PC-3 (cell line): ENCODE measurements around the gene ATP2B2. TPM values are rescaled to one million over a fixed set of nuclear protein-coding genes. Genes with fewer than 3 reads are reported as not detected.

Source experiments
- ATAC-seq: fragments of 200-7000 bp; cut with Tn5 transposase; 2 replicates; pipeline ENCODE4 v1.9.1; 2020; ENCODE audit warnings: mild to moderate bottlenecking, moderate library complexity
- BruUV-seq: library from RNA; stranded (reverse); fragments of 400-500 nt; replicated peaks from 2 replicates; lab custom pipeline; 2021; lab: Mats Ljungman, UMichigan
- CTCF ChIA-PET: fragments of 300-600 bp; sonication (Branson Sonifier 250); formaldehyde crosslinking; loops from one replicate; lab custom pipeline; 2022; ENCODE audit warnings: antibody characterized with exemption; lab: Charles Lee
- POLR2A ChIA-PET: fragments of 300-600 bp; sonication (Branson Sonifier 250); formaldehyde crosslinking; loops from one replicate; lab custom pipeline; 2022; ENCODE audit warnings: antibody characterized with exemption; ENCODE audit not compliant: unreplicated experiment; lab: Charles Lee
- DNase-seq: peaks from one replicate; pipeline ENCODE4 v3.0.0-alpha.2; 2015
- H2AFZ ChIP-seq: fragments of 300-600 bp; sonication (generic); 2 replicates; pipeline ENCODE4 v1.6.0; 2016; ENCODE audit warnings: antibody characterized with exemption, low read length
- H3F3A ChIP-seq: fragments of 300-600 bp; sonication (generic); one replicate; pipeline ENCODE4 v1.6.0; 2017; ENCODE audit warnings: antibody characterized with exemption, low read length, control low read depth, mild to moderate bottlenecking; ENCODE audit not compliant: unreplicated experiment
- H3K27ac ChIP-seq: fragments of 300-600 bp; sonication (generic); 2 replicates; pipeline ENCODE4 v1.5.1; 2016; ENCODE audit warnings: mild to moderate bottlenecking, low read length
- H3K27me3 ChIP-seq: fragments of 300-600 bp; sonication (generic); 2 replicates; pipeline ENCODE4 v1.6.1; 2016; ENCODE audit warnings: low read length, mixed read lengths
- H3K36me3 ChIP-seq: fragments of 300-600 bp; sonication (generic); 2 replicates; pipeline ENCODE4 v1.6.1; 2016; ENCODE audit warnings: low read depth, mixed run types, low read length, mixed read lengths
- H3K4me1 ChIP-seq: fragments of 300-600 bp; sonication (generic); 2 replicates; pipeline ENCODE4 v1.5.1; 2016; ENCODE audit warnings: low read length; ENCODE audit not compliant: insufficient read depth
- H3K4me2 ChIP-seq: fragments of 300-600 bp; sonication (generic); 2 replicates; pipeline ENCODE4 v1.6.0; 2016; ENCODE audit warnings: low read length
- H3K4me3 ChIP-seq: fragments of 300-600 bp; sonication (generic); 2 replicates; pipeline ENCODE4 v1.5.1; 2016; ENCODE audit warnings: mild to moderate bottlenecking, low read length, mixed read lengths
- H3K79me2 ChIP-seq: fragments of 300-600 bp; sonication (generic); 2 replicates; pipeline ENCODE4 v1.6.1; 2017; ENCODE audit warnings: low read length, mixed read lengths
- H3K9ac ChIP-seq: fragments of 300-600 bp; sonication (generic); 2 replicates; pipeline ENCODE4 v1.6.0; 2016; ENCODE audit warnings: mild to moderate bottlenecking, low read length
- H3K9me2 ChIP-seq: fragments of 300-600 bp; sonication (generic); replicated peaks from 2 replicates; pipeline ENCODE4 v1.6.1; 2016; ENCODE audit warnings: mixed run types, low read length, mixed read lengths
- H3K9me3 ChIP-seq: fragments of 300-600 bp; sonication (generic); 2 replicates; pipeline ENCODE4 v1.6.1; 2016; ENCODE audit warnings: low read length, mixed read lengths
- H4K20me1 ChIP-seq: fragments of 300-600 bp; sonication (generic); 2 replicates; pipeline ENCODE4 v1.6.1; 2016; ENCODE audit warnings: low read length, mixed read lengths
- CTCF ChIP-seq: fragments of 300-600 bp; sonication (generic); conservative IDR thresholded peaks from 2 replicates; pipeline ENCODE4 v1.5.1; 2017; ENCODE audit warnings: antibody characterized with exemption, low read depth, mild to moderate bottlenecking, low read length
- EZH2 ChIP-seq: fragments of 300-600 bp; sonication (generic); IDR thresholded peaks from one replicate; pipeline ENCODE4 v1.6.1; 2017; ENCODE audit warnings: antibody characterized with exemption, mild to moderate bottlenecking, low read length; ENCODE audit not compliant: unreplicated experiment
- EZH2phosphoT487 ChIP-seq: fragments of 300-600 bp; sonication (generic); IDR thresholded peaks from 2 replicates; pipeline ENCODE4 v1.6.1; 2018; ENCODE audit warnings: mild to moderate bottlenecking, antibody characterized with exemption, low read length, borderline replicate concordance
- intact Hi-C: fragments of 100-400 bp; cut with micrococcal nuclease; formaldehyde crosslinking; loops from 2 replicates; pipeline ENCODE4 v1.9.0; 2023
- total RNA-seq: library from RNA; depleted of rRNA; stranded (reverse); fragments of >200 nt; gene quantifications from 2 replicates; pipeline ENCODE4 v1.2.3, GENCODE V29; 2014

The ATP2B2 gene
- total RNA-seq, 1 experiment from 2014 or later, result not detected

- H3K9me3 ChIP-seq, result no peaks in the 10 kb centered on the region
- H3K79me2 ChIP-seq, result no peaks in the 10 kb centered on the region
- H3K9ac ChIP-seq, result no peak overlapping the region
- no peak overlapping the region for H3K4me2 ChIP-seq
- no peak overlapping the region for H2AFZ ChIP-seq
- H3K4me3 ChIP-seq, result no peak overlapping the region
- no peak overlapping the region for H3K27ac ChIP-seq
- H3K36me3 ChIP-seq, result no peaks in the 10 kb centered on the region
- H3K27me3 ChIP-seq, result no peaks in the 10 kb centered on the region
- no peaks in the 10 kb centered on the region for H4K20me1 ChIP-seq
- H3K4me1 ChIP-seq, result no peaks in the 10 kb centered on the region
- no peaks in the 10 kb centered on the region for H3K9me2 ChIP-seq
- no peak for DNase-seq
- no peaks in the 10 kb centered on the region for H3F3A ChIP-seq
- CTCF ChIA-PET, result no interaction called here
- TF ChIP-seq CTCF, result no peak
- TF ChIP-seq EZH2phosphoT487, result no peak
- no peak for TF ChIP-seq EZH2
- ATAC-seq, result no peak
- POLR2A ChIA-PET, result no interaction called here
- BruUV-seq, result no TSS peak
- intact Hi-C loops, result no loop called here
Measured at GRCh38 chr3:10435850-10436249, 69.5 kb downstream of the ATP2B2 start.

DNA sequence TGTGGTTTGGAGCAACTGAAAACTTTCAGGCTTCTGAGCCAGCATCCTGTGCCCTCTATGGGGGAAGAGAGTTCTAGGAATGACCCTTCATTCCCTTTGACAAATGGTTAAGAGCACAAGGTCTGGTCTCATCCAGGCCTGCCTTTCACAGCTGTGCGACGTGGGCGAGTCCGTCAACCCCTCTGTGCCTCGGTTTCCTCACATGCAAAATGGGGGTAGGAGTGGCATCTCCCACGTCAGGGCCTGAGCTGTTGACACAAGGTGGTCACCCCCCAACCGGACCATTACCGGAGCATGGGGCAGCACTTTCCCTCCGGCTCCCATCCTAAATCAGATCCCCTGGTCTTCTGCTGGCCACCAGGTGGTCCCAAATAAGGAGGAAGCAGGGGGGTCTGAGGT is 70.4 kb downstream of the ATP2B2 start:
- Histone ChIP-seq H3K27ac (no peak overlapping the region), H3K36me3 (no peaks in the 10 kb centered on the region), H3K9me3 (no peaks in the 10 kb centered on the region), H3F3A (no peaks in the 10 kb centered on the region), H3K4me1 (no peaks in the 10 kb centered on the region), H3K4me3 (no peak overlapping the region), H4K20me1 (no peaks in the 10 kb centered on the region), H3K79me2 (no peaks in the 10 kb centered on the region), H3K9me2 (no peaks in the 10 kb centered on the region), H3K4me2 (no peak overlapping the region), H2AFZ (no peak overlapping the region), H3K9ac (no peak overlapping the region), H3K27me3 (peaks cover 4% of the 10 kb centered on the region; the same call in 1 of the 2 replicates)
- no peak for TF ChIP-seq CTCF
- TF ChIP-seq EZH2, result no peak
- no peak for TF ChIP-seq EZH2phosphoT487
- DNase-seq (no peak), ATAC-seq (no peak)
- BruUV-seq, result no TSS peak
- ChIA-PET POLR2A (no interaction called here), CTCF (no interaction called here)
- intact Hi-C loops, result no loop called here

DNA sequence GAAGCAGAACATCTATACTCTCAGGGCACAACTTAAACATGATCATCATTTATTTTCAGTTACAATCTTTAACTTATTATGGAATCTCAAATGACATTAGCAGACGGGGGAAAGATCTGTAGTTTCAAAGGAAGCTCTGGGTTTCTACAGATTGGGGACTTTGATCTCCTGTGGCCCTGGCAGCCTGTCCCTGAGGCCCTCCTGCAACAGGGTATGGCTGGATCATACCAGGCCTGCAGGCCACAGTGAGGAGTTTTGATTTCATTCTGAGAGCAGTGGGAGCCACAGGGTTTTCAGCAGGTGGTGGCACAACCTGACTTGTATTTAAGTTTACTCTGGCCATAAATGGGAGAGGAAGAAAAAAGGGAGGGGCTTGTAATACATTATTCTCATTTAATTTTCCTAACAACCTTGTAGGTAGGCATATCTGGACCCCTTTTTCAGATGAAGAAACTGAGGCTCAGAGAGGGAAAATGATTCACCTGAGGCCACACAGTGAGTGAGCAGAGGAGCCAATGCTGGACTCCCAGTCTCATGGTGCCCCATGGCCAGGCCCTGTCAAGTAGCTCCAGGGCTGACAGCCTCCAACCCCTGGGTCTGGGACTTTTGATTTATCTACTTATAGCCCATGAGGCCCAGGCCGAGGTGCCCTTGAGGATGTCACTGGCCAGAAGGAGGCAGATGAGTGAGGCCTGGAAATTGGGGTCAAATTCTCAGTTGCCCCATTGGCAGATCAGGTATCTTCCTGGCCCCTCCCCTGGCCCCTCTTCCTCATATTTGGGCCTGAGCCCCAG is 71.0 kb downstream of the ATP2B2 start:
- Histone ChIP-seq H3K4me3 (no peak overlapping the region), H3K79me2 (no peaks in the 10 kb centered on the region), H3F3A (no peaks in the 10 kb centered on the region), H2AFZ (no peak overlapping the region), H3K9ac (no peak overlapping the region), H3K27ac (no peak overlapping the region), H3K4me2 (no peak overlapping the region), H3K9me3 (no peaks in the 10 kb centered on the region), H4K20me1 (no peaks in the 10 kb centered on the region), H3K36me3 (no peaks in the 10 kb centered on the region), H3K27me3 (peaks cover 6% of the 10 kb centered on the region; the same call in 1 of the 2 replicates), H3K9me2 (no peaks in the 10 kb centered on the region), H3K4me1 (no peaks in the 10 kb centered on the region)
- ATAC-seq, result no peak
- POLR2A ChIA-PET, result no interaction called here
- TF ChIP-seq CTCF (no peak), EZH2 (no peak), EZH2phosphoT487 (no peak)
- intact Hi-C loops, result no loop called here
- CTCF ChIA-PET, result no interaction called here
- no peak for DNase-seq
- BruUV-seq, result no TSS peak
